Esophagus mucosa (tissue), 1 donor: ENCODE results near the gene TOR4A. TPM values are rescaled to one million over a fixed set of nuclear protein-coding genes. Genes with fewer than 3 reads are reported as not detected.

ENCODE experiments used
- ATAC-seq: fragments of 200-7000 bp; cut with Tn5 transposase; one replicate; pipeline ENCODE4 v1.9.1; 2020
- total RNA-seq: library from RNA; stranded (reverse); gene quantifications from one replicate; pipeline ENCODE4 v1.2.4, GENCODE V29; 2023
- donor health status: DM: yes; HTN: yes; CAD: no.

TOR4A gene
- total RNA-seq = 15.4 TPM

GRCh38 chr9:137277329-137278041 lies at the start of gene TOR4A:
TOR4A (plus strand) TSS chr9:137277726; CDS start chr9:137278690, 964 bp downstream.
- peak; percentile 62 for ATAC-seq

GRCh38 chr9:137227853-137228505 lies 49.5 kb upstream of the TOR4A start:
- no peak for ATAC-seq

- no peak for ATAC-seq
Measured at GRCh38 chr9:137228506-137228967, 49.0 kb upstream of the TOR4A start.

GRCh38 chr9:137228968-137229896 lies 48.3 kb upstream of the TOR4A start:
- no peak for ATAC-seq

GRCh38 chr9:137229903-137230704 lies 47.4 kb upstream of the TOR4A start:
- ATAC-seq = no peak

GRCh38 chr9:137230705-137231371 lies 46.7 kb upstream of the TOR4A start, which contains the start of gene SLC34A3:
SLC34A3 (plus strand) TSS chr9:137230901; CDS start chr9:137231703, 802 bp downstream.
- no peak for ATAC-seq

- no peak for ATAC-seq
Measured at GRCh38 chr9:137231372-137232039, 46.0 kb upstream of the TOR4A start.

- ATAC-seq = no peak
Measured at GRCh38 chr9:137232101-137232500, 45.4 kb upstream of the TOR4A start.

GRCh38 chr9:137232510-137232909 lies 45.0 kb upstream of the TOR4A start:
- ATAC-seq = no peak

GRCh38 chr9:137233143-137233980 lies 44.2 kb upstream of the TOR4A start:
- peak; percentile 0 for ATAC-seq

GRCh38 chr9:137234055-137234697 lies 43.4 kb upstream of the TOR4A start:
- no peak for ATAC-seq

GRCh38 chr9:137234758-137235423 lies 42.6 kb upstream of the TOR4A start:
- no peak for ATAC-seq

- no peak for ATAC-seq
Measured at GRCh38 chr9:137235424-137236237, 41.9 kb upstream of the TOR4A start.

GRCh38 chr9:137236238-137236935 lies 41.1 kb upstream of the TOR4A start:
- ATAC-seq = peak; percentile 42

GRCh38 chr9:137236936-137237421 lies 40.5 kb upstream of the TOR4A start:
- no peak for ATAC-seq

GRCh38 chr9:137237759-137238726 lies 39.5 kb upstream of the TOR4A start:
- ATAC-seq = no peak
